ENCODE results near the gene KCNN3.

KCNN3 gene

GRCh38 chr1:154906621-154907081, 36.6 kb upstream of the KCNN3 start:
- H3K4me3 ChIP-seq (ENCODE audit: low read length) = no peak overlapping the region
- H3K4me1 ChIP-seq (ENCODE audit: low read length) = no peaks in the 10 kb centered on the region
- H2AFZ ChIP-seq (ENCODE audit: low read length) = no peak overlapping the region
- no peaks in the 10 kb centered on the region for H3K9me3 ChIP-seq (replicated peaks; ENCODE audit: insufficient read depth, low read length)
- no peak overlapping the region for H3K27ac ChIP-seq (ENCODE audit: low read length)
- H3K9ac ChIP-seq (ENCODE audit: low read length) = no peak overlapping the region
- H3K4me2 ChIP-seq (ENCODE audit: low read depth, low read length) = no peak overlapping the region
- H3F3A ChIP-seq (ENCODE audit: insufficient read depth, low read length) = no peaks in the 10 kb centered on the region
- no peaks in the 10 kb centered on the region for H4K20me1 ChIP-seq (ENCODE audit: insufficient read depth, low read length)
- H3K9me2 ChIP-seq (replicated peaks; ENCODE audit: insufficient read depth, low read length) = no peaks in the 10 kb centered on the region
- no peaks in the 10 kb centered on the region for H3K27me3 ChIP-seq (replicated peaks; ENCODE audit: insufficient read depth, low read length)
- TF ChIP-seq CTCF (IDR thresholded peaks at IDR 0.05; ENCODE audit: low read length) (peak; percentile 44), EZH2 (optimal IDR thresholded peaks at IDR 0.05; ENCODE audit: low read depth, low read length) (no peak)
- no peaks in the 10 kb centered on the region for H3K36me3 ChIP-seq (replicated peaks; ENCODE audit: insufficient read depth, low read length)
- no peaks in the 10 kb centered on the region for H3K79me2 ChIP-seq (ENCODE audit: low read length)
- DNase-seq = no peak

- no peaks in the 10 kb centered on the region for H4K20me1 ChIP-seq (ENCODE audit: insufficient read depth, low read length)
- H3F3A ChIP-seq (ENCODE audit: insufficient read depth, low read length) = no peaks in the 10 kb centered on the region
- no peaks in the 10 kb centered on the region for H3K9me2 ChIP-seq (replicated peaks; ENCODE audit: insufficient read depth, low read length)
- no peak for DNase-seq
- TF ChIP-seq EZH2phosphoT487 (IDR thresholded peaks at IDR 0.05; ENCODE audit: low read length) = no peak
- no peaks in the 10 kb centered on the region for H3K9me3 ChIP-seq (replicated peaks; ENCODE audit: insufficient read depth, low read length)
- H3K36me3 ChIP-seq (replicated peaks; ENCODE audit: insufficient read depth, low read length) = no peaks in the 10 kb centered on the region
- H3K4me3 ChIP-seq (ENCODE audit: low read length) = no peak overlapping the region
- H3K27ac ChIP-seq (ENCODE audit: low read length) = no peak overlapping the region
- no peak overlapping the region for H2AFZ ChIP-seq (ENCODE audit: low read length)
- no peak overlapping the region for H3K9ac ChIP-seq (ENCODE audit: low read length)
- H3K4me2 ChIP-seq (ENCODE audit: low read depth, low read length) = no peak overlapping the region
- H3K4me1 ChIP-seq (ENCODE audit: low read length) = no peaks in the 10 kb centered on the region
- no peaks in the 10 kb centered on the region for H3K27me3 ChIP-seq (replicated peaks; ENCODE audit: insufficient read depth, low read length)
- H3K79me2 ChIP-seq (ENCODE audit: low read length) = no peaks in the 10 kb centered on the region
Measured at GRCh38 chr1:154902938-154903566, 33.0 kb upstream of the KCNN3 start.

- no peak overlapping the region for H3K9ac ChIP-seq (ENCODE audit: low read length)
- TF ChIP-seq EZH2 (optimal IDR thresholded peaks at IDR 0.05; ENCODE audit: low read depth, low read length) (no peak), CTCF (IDR thresholded peaks at IDR 0.05; ENCODE audit: low read length) (no peak), EZH2phosphoT487 (IDR thresholded peaks at IDR 0.05; ENCODE audit: low read length) (no peak)
- H3K9me2 ChIP-seq (replicated peaks; ENCODE audit: insufficient read depth, low read length) = no peaks in the 10 kb centered on the region
- H3K27me3 ChIP-seq (replicated peaks; ENCODE audit: insufficient read depth, low read length) = no peaks in the 10 kb centered on the region
- H3F3A ChIP-seq (ENCODE audit: insufficient read depth, low read length) = no peaks in the 10 kb centered on the region
- no peak overlapping the region for H3K4me3 ChIP-seq (ENCODE audit: low read length)
- no peak overlapping the region for H3K4me2 ChIP-seq (ENCODE audit: low read depth, low read length)
- no peaks in the 10 kb centered on the region for H3K4me1 ChIP-seq (ENCODE audit: low read length)
- no peaks in the 10 kb centered on the region for H3K79me2 ChIP-seq (ENCODE audit: low read length)
- no peak for DNase-seq
- H3K27ac ChIP-seq (ENCODE audit: low read length) = no peak overlapping the region
- H3K36me3 ChIP-seq (replicated peaks; ENCODE audit: insufficient read depth, low read length) = no peaks in the 10 kb centered on the region
- H3K9me3 ChIP-seq (replicated peaks; ENCODE audit: insufficient read depth, low read length) = no peaks in the 10 kb centered on the region
- H2AFZ ChIP-seq (ENCODE audit: low read length) = no peak overlapping the region
- H4K20me1 ChIP-seq (ENCODE audit: insufficient read depth, low read length) = no peaks in the 10 kb centered on the region
Measured at GRCh38 chr1:154901591-154901990, 31.5 kb upstream of the KCNN3 start.

- Histone ChIP-seq H3K79me2 (ENCODE audit: low read length) (no peaks in the 10 kb centered on the region), H3K27ac (ENCODE audit: low read length) (no peak overlapping the region), H3K4me3 (ENCODE audit: low read length) (no peak overlapping the region), H3K36me3 (replicated peaks; ENCODE audit: insufficient read depth, low read length) (no peaks in the 10 kb centered on the region), H3F3A (ENCODE audit: insufficient read depth, low read length) (no peaks in the 10 kb centered on the region), H4K20me1 (ENCODE audit: insufficient read depth, low read length) (no peaks in the 10 kb centered on the region), H3K9me3 (replicated peaks; ENCODE audit: insufficient read depth, low read length) (no peaks in the 10 kb centered on the region), H2AFZ (ENCODE audit: low read length) (no peak overlapping the region), H3K27me3 (replicated peaks; ENCODE audit: insufficient read depth, low read length) (no peaks in the 10 kb centered on the region), H3K9me2 (replicated peaks; ENCODE audit: insufficient read depth, low read length) (no peaks in the 10 kb centered on the region), H3K9ac (ENCODE audit: low read length) (no peak overlapping the region), H3K4me2 (ENCODE audit: low read depth, low read length) (no peak overlapping the region), H3K4me1 (ENCODE audit: low read length) (no peaks in the 10 kb centered on the region)
- DNase-seq = no peak
- TF ChIP-seq CTCF (IDR thresholded peaks at IDR 0.05; ENCODE audit: low read length) (no peak), EZH2phosphoT487 (IDR thresholded peaks at IDR 0.05; ENCODE audit: low read length) (no peak), EZH2 (optimal IDR thresholded peaks at IDR 0.05; ENCODE audit: low read depth, low read length) (no peak)
Measured at GRCh38 chr1:154899041-154899440, 29.0 kb upstream of the KCNN3 start.
